Measurements from ENCODE around the gene THAP7. TPM values are rescaled to one million over a fixed set of nuclear protein-coding genes. Genes with fewer than 3 reads are reported as not detected.

The THAP7 gene
- total RNA-seq, 1 experiment from 2014 or later: 29.1 TPM

- Mint-ChIP-seq H3K36me3 (ENCODE audit: insufficient read depth, unreplicated experiment) (no peaks in the 10 kb centered on the region), H3K27me3 (ENCODE audit: insufficient read depth, unreplicated experiment) (no peaks in the 10 kb centered on the region), H3K4me3 (ENCODE audit: unreplicated experiment) (peak overlapping the region; percentile 55), H3K27ac (ENCODE audit: unreplicated experiment) (no peak overlapping the region), H3K9me3 (ENCODE audit: unreplicated experiment) (no peaks in the 10 kb centered on the region), H3K4me1 (ENCODE audit: low read depth, unreplicated experiment) (no peaks in the 10 kb centered on the region)
- ChIA-PET POLR2A (no interaction called here), CTCF (no interaction called here)
- H3K36me3 ChIP-seq (ENCODE audit: control insufficient read depth, insufficient read depth, low read length): no peaks in the 10 kb centered on the region
- H3K9me3 ChIP-seq: no peaks in the 10 kb centered on the region
- H3K4me1 ChIP-seq: no peaks in the 10 kb centered on the region
- DNase-seq: no peak
- intact Hi-C loops (cut with micrococcal nuclease; ENCODE audit: unreplicated experiment): no loop called here
- peak overlapping the region; percentile 12; the same call in 1 of the 2 replicates for H3K4me3 ChIP-seq (ENCODE audit: low read depth, low read length)
- no TSS peak for BruUV-seq (replicated peaks)
- no peaks in the 10 kb centered on the region for H3K27me3 ChIP-seq (replicated peaks; ENCODE audit: control insufficient read depth, insufficient read depth, low read length)
- no peak for TF ChIP-seq CTCF (IDR thresholded peaks at IDR 0.05; ENCODE audit: insufficient read depth in 1 of 2, low read depth in 1 of 2, low read length in 1 of 2, severe bottlenecking in 1 of 2, unreplicated experiment in 1 of 2)
These were observed 37.2 kb downstream of the THAP7 start for GRCh38 chr22:20964799-20965103.

GRCh38 chr22:20964090-20964798, 37.7 kb downstream of the THAP7 start:
- Histone ChIP-seq H3K9me3 (no peaks in the 10 kb centered on the region), H3K36me3 (ENCODE audit: control insufficient read depth, insufficient read depth, low read length) (no peaks in the 10 kb centered on the region), H3K4me1 (no peaks in the 10 kb centered on the region), H3K4me3 (ENCODE audit: low read depth, low read length) (0 out of 2 replicates have a peak overlapping the region, but pooled peaks have one; percentile 12), H3K27me3 (replicated peaks; ENCODE audit: control insufficient read depth, insufficient read depth, low read length) (no peaks in the 10 kb centered on the region)
- Mint-ChIP-seq H3K36me3 (ENCODE audit: insufficient read depth, unreplicated experiment) (no peaks in the 10 kb centered on the region), H3K4me3 (ENCODE audit: unreplicated experiment) (peak overlapping the region; percentile 55), H3K4me1 (ENCODE audit: low read depth, unreplicated experiment) (no peaks in the 10 kb centered on the region), H3K27me3 (ENCODE audit: insufficient read depth, unreplicated experiment) (no peaks in the 10 kb centered on the region), H3K9me3 (ENCODE audit: unreplicated experiment) (no peaks in the 10 kb centered on the region), H3K27ac (ENCODE audit: unreplicated experiment) (no peak overlapping the region)
- ChIA-PET POLR2A (no interaction called here), CTCF (no interaction called here)
- BruUV-seq (replicated peaks): no TSS peak
- no peak for DNase-seq
- TF ChIP-seq CTCF (IDR thresholded peaks at IDR 0.05; ENCODE audit: insufficient read depth in 1 of 2, low read depth in 1 of 2, low read length in 1 of 2, severe bottlenecking in 1 of 2, unreplicated experiment in 1 of 2): no peak
- intact Hi-C loops (cut with micrococcal nuclease; ENCODE audit: unreplicated experiment): no loop called here

GRCh38 chr22:20963201-20964052, 38.5 kb downstream of the THAP7 start:
- POLR2A ChIA-PET: interaction anchor here (0.8 kb wide), 1 partner anchor 19 kb away, joined by 3 read pairs; the partner anchor contains the start of gene LZTR1
- TF ChIP-seq CTCF (IDR thresholded peaks at IDR 0.05; ENCODE audit: insufficient read depth in 1 of 2, low read depth in 1 of 2, low read length in 1 of 2, severe bottlenecking in 1 of 2, unreplicated experiment in 1 of 2): no peak
- Mint-ChIP-seq H3K4me3 (ENCODE audit: unreplicated experiment) (no peak overlapping the region), H3K4me1 (ENCODE audit: low read depth, unreplicated experiment) (no peaks in the 10 kb centered on the region), H3K36me3 (ENCODE audit: insufficient read depth, unreplicated experiment) (no peaks in the 10 kb centered on the region), H3K27me3 (ENCODE audit: insufficient read depth, unreplicated experiment) (no peaks in the 10 kb centered on the region), H3K27ac (ENCODE audit: unreplicated experiment) (no peak overlapping the region), H3K9me3 (ENCODE audit: unreplicated experiment) (no peaks in the 10 kb centered on the region)
- intact Hi-C loops (cut with micrococcal nuclease; ENCODE audit: unreplicated experiment): no loop called here
- Histone ChIP-seq H3K4me1 (no peaks in the 10 kb centered on the region), H3K4me3 (ENCODE audit: low read depth, low read length) (no peak overlapping the region), H3K27me3 (replicated peaks; ENCODE audit: control insufficient read depth, insufficient read depth, low read length) (no peaks in the 10 kb centered on the region), H3K36me3 (ENCODE audit: control insufficient read depth, insufficient read depth, low read length) (no peaks in the 10 kb centered on the region), H3K9me3 (no peaks in the 10 kb centered on the region)
- no peak for DNase-seq
- BruUV-seq (replicated peaks): no TSS peak
- CTCF ChIA-PET: no interaction called here

Data from Caco-2 (cell line).